Head of caudate nucleus (tissue), 42 donors: ENCODE results near the gene PACS2.
A peak's percentile ranks its signal among the peaks of the same experiment; 100 is the strongest.

Source experiments
- DNase-seq, 42 donors: peaks; one replicate each; pipeline versions ENCODE4 v3.0.0 to v3.0.0-alpha.2; 2020 to 2021; ENCODE audit warnings: mixed read lengths in 7 of 42
- intact Hi-C: fragments of 100-400 bp; cut with DNase I; formaldehyde crosslinking; loops from one replicate; pipeline ENCODE4 v1.15.0; 2022

Gene PACS2

GRCh38 chr14:105307052-105307727 lies 7.4 kb upstream of the PACS2 start:
- DNase-seq, result no peak
- intact Hi-C loops, result no loop called here

- intact Hi-C loops, result no loop called here
- no peak for DNase-seq
Measured at GRCh38 chr14:105309371-105309770, 5.2 kb upstream of the PACS2 start.

- intact Hi-C loops, result no loop called here
- peak in 13 of 42 donors; percentile 36 to 75 (median 52) for DNase-seq
Measured at GRCh38 chr14:105311838-105312237, 2.7 kb upstream of the PACS2 start.

GRCh38 chr14:105312973-105313372 lies 1.6 kb upstream of the PACS2 start:
- DNase-seq, result peak in 41 of 42 donors; percentile 36 to 91 (median 79)
- intact Hi-C loops, result no loop called here

GRCh38 chr14:105313381-105314286 lies 914 bp upstream of the PACS2 start:
- intact Hi-C loops, result no loop called here
- peak in 20 of 42 donors; percentile 18 to 70 (median 52) for DNase-seq

- intact Hi-C loops, result no loop called here
- peak in 8 of 42 donors; percentile 24 to 68 (median 44) for DNase-seq
Measured at GRCh38 chr14:105315211-105315721, 718 bp downstream of the PACS2 start.

GRCh38 chr14:105315941-105316576 lies 1.5 kb downstream of the PACS2 start:
- peak in 1 of 42 donors; percentile 32 for DNase-seq

GRCh38 chr14:105316577-105316941 lies 2.0 kb downstream of the PACS2 start:
- intact Hi-C loops, result no loop called here
- no peak for DNase-seq

More at GRCh38 chr14:105315941-105316576, 1.5 kb downstream of the PACS2 start:
- intact Hi-C loops, result no loop called here

GRCh38 chr14:105316968-105317510 lies 2.5 kb downstream of the PACS2 start:
- DNase-seq, result no peak
- intact Hi-C loops, result no loop called here

GRCh38 chr14:105317546-105317945 lies 3.0 kb downstream of the PACS2 start:
- intact Hi-C loops, result no loop called here
- DNase-seq, result peak in 33 of 42 donors; percentile 39 to 82 (median 66)

GRCh38 chr14:105322791-105323556 lies 8.4 kb downstream of the PACS2 start:
- intact Hi-C loops, result no loop called here
- no peak for DNase-seq

- DNase-seq, result no peak
- intact Hi-C loops, result no loop called here
Measured at GRCh38 chr14:105323663-105324062, 9.1 kb downstream of the PACS2 start.

- peak in 27 of 42 donors; percentile 39 to 83 (median 63) for DNase-seq
- intact Hi-C loops, result no loop called here
Measured at GRCh38 chr14:105324080-105324778, 9.7 kb downstream of the PACS2 start.

- no peak for DNase-seq
Measured at GRCh38 chr14:105324871-105325270, 10.3 kb downstream of the PACS2 start.

GRCh38 chr14:105325303-105325702 lies 10.8 kb downstream of the PACS2 start:
- intact Hi-C loops, result no loop called here
- no peak for DNase-seq

More at GRCh38 chr14:105324871-105325270, 10.3 kb downstream of the PACS2 start:
- intact Hi-C loops, result no loop called here

- intact Hi-C loops, result no loop called here
- DNase-seq, result no peak
Measured at GRCh38 chr14:105325716-105326567, 11.4 kb downstream of the PACS2 start.

GRCh38 chr14:105326568-105326867 lies 12.0 kb downstream of the PACS2 start:
- intact Hi-C loops, result no loop called here
- no peak for DNase-seq
